Fibroblast of mammary gland (primary cell): ENCODE data around the gene CLCN2.
A peak's percentile ranks its signal among the peaks of the same experiment; 100 is the strongest.

Experiments
- DNase-seq: peaks from one replicate; pipeline ENCODE4 v3.0.0-alpha.2; 2010; ENCODE audit warnings: low read depth
- H3K4me3 ChIP-seq: 2 replicates; pipeline ENCODE4 v1.5.1; 2011; ENCODE audit warnings: low read depth, mild to moderate bottlenecking, low read length, moderate library complexity; ENCODE audit not compliant: control insufficient read depth
- CTCF ChIP-seq: conservative IDR thresholded peaks from 2 replicates; pipeline ENCODE4 v1.5.1; 2011; ENCODE audit warnings: low read depth, low read length, inconsistent platforms; ENCODE audit not compliant: control insufficient read depth, insufficient read depth

CLCN2 gene

GRCh38 chr3:184338511-184338945, 22.9 kb downstream of the CLCN2 start:
- no peak for TF ChIP-seq CTCF
- DNase-seq: peak; percentile 91
- H3K4me3 ChIP-seq: peak overlapping the region; percentile 50

GRCh38 chr3:184337981-184338380, 23.4 kb downstream of the CLCN2 start:
- no peak for TF ChIP-seq CTCF
- DNase-seq: no peak
- H3K4me3 ChIP-seq: peak overlapping the region; percentile 47

- DNase-seq: peak; percentile 60
Observed at GRCh38 chr3:184337399-184337714, 24.0 kb downstream of the CLCN2 start, which contains the start of gene FAM131A. Gene FAM131A (plus strand): TSS chr3:184337600. CDS start chr3:184337631, 31 bp downstream.

GRCh38 chr3:184336547-184337398, 24.6 kb downstream of the CLCN2 start:
- peak; percentile 83 for DNase-seq
- no peak for TF ChIP-seq CTCF
- H3K4me3 ChIP-seq: peak overlapping the region; percentile 60

More at GRCh38 chr3:184337399-184337714, 24.0 kb downstream of the CLCN2 start, which contains the start of gene FAM131A:
- peak within 1 kb of the TSS; percentile 60 for H3K4me3 ChIP-seq
- TF ChIP-seq CTCF: no peak

GRCh38 chr3:184335661-184336546, 25.5 kb downstream of the CLCN2 start:
- no peak for TF ChIP-seq CTCF
- H3K4me3 ChIP-seq: peak overlapping the region; percentile 60
- peak; percentile 76 for DNase-seq

- no peak overlapping the region for H3K4me3 ChIP-seq
- TF ChIP-seq CTCF: no peak
- no peak for DNase-seq
Observed at GRCh38 chr3:184335291-184335660, 26.1 kb downstream of the CLCN2 start.
